Peyer's patch (tissue), 4 donors: ENCODE data around the gene NDUFAF4.

Experiments used
- POLR2A ChIP-seq, 2 donors: fragments of 450-650 bp; IDR thresholded peaks; one replicate each; pipeline ENCODE4 v1.5.1; 2017; ENCODE audit warnings: antibody characterized with exemption in 2 of 2, mild to moderate bottlenecking in 2 of 2, moderate library complexity in 2 of 2
- TF ChIP-seq, protein P1 (sequence below), 6 experiments: fragments of 450-650 bp in 4 of 6; fragments of 200-600 bp in 2 of 6; sonication (generic) in 1 of 6; IDR thresholded peaks; one replicate each; pipeline ENCODE4 v1.5.1; 2017 to 2019; ENCODE audit warnings: antibody characterized with exemption in 6 of 6, mild to moderate bottlenecking in 3 of 6, moderate library complexity in 1 of 6

DNA sequence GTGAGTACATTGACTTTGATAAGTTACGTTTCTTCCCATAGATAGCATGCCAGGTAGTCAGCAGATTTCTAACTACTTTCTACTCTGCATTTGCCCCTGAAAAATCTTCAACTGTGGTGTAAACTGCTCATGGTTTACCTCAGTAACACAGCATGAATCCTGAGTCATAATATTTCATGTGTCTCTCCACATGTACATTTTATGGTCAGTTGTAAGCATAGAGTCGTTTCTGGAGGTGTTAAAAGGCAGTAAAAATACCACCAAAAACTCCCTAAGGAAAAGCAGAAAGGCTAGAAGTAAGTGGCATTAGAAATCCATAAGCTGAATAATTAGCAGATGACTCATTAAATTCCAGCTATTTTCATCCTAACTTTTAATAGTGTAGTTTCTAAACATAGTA, 56.3 kb downstream of the NDUFAF4 start:
- TF ChIP-seq, protein P1, sequence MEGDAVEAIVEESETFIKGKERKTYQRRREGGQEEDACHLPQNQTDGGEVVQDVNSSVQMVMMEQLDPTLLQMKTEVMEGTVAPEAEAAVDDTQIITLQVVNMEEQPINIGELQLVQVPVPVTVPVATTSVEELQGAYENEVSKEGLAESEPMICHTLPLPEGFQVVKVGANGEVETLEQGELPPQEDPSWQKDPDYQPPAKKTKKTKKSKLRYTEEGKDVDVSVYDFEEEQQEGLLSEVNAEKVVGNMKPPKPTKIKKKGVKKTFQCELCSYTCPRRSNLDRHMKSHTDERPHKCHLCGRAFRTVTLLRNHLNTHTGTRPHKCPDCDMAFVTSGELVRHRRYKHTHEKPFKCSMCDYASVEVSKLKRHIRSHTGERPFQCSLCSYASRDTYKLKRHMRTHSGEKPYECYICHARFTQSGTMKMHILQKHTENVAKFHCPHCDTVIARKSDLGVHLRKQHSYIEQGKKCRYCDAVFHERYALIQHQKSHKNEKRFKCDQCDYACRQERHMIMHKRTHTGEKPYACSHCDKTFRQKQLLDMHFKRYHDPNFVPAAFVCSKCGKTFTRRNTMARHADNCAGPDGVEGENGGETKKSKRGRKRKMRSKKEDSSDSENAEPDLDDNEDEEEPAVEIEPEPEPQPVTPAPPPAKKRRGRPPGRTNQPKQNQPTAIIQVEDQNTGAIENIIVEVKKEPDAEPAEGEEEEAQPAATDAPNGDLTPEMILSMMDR (IDR thresholded peaks at IDR 0.05): no peak
- TF ChIP-seq POLR2A (IDR thresholded peaks at IDR 0.05): no peak
